ENCODE results near the gene LETM1.

DNA sequence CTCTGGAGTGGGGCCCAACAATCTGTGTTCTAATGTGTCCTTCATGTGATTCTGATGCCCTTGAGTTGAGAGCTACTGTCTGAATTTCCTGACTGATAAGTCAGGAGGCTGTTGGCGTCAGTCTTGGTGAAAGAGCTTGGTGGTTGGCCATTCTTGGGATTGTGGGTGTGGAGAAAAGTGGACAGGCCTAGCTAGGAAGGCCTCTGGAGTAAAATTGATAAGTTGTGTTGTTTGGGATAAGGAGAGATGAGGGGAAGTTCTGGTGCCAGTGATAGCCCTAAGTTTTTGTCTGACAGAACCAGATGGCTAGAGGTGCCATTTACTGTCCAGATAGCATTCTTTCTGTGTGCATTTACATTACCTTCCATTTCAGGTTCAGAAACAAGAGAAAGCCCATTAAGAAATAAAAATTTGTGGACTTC is 26.9 kb upstream of the LETM1 start:
- TF ChIP-seq, protein P1, sequence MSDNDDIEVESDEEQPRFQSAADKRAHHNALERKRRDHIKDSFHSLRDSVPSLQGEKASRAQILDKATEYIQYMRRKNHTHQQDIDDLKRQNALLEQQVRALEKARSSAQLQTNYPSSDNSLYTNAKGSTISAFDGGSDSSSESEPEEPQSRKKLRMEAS (IDR thresholded peaks at IDR 0.05): no peak
- no peak for TF ChIP-seq CTCF (IDR thresholded peaks at IDR 0.05; ENCODE audit: low read depth, low read length, missing input control)
- TF ChIP-seq GABPA (IDR thresholded peaks at IDR 0.05 in 1 of 2, conservative IDR thresholded peaks at IDR 0.05 in 1 of 2): no peak

Measured in liver (tissue), 3 donors.